Subcutaneous adipose tissue (tissue), 4 donors: ENCODE measurements around the gene GJD4. TPM values are rescaled to one million over a fixed set of nuclear protein-coding genes. Genes with fewer than 3 reads are reported as not detected.

Source experiments
- total RNA-seq, 4 donors: library from RNA; depleted of rRNA; stranded (reverse); fragments of >200 nt; gene quantifications; one replicate each; pipeline ENCODE4 v1.1.0, GENCODE V29; 2016
- TF ChIP-seq, protein P1 (sequence below): fragments of 450-650 bp; IDR thresholded peaks from one replicate; pipeline ENCODE4 v1.5.1; 2016; ENCODE audit warnings: low read depth, mild to moderate bottlenecking, control low read depth, antibody characterized with exemption, moderate library complexity

Gene GJD4
- total RNA-seq, 4 donors from 2014 or later = not detected

- TF ChIP-seq, protein P1, sequence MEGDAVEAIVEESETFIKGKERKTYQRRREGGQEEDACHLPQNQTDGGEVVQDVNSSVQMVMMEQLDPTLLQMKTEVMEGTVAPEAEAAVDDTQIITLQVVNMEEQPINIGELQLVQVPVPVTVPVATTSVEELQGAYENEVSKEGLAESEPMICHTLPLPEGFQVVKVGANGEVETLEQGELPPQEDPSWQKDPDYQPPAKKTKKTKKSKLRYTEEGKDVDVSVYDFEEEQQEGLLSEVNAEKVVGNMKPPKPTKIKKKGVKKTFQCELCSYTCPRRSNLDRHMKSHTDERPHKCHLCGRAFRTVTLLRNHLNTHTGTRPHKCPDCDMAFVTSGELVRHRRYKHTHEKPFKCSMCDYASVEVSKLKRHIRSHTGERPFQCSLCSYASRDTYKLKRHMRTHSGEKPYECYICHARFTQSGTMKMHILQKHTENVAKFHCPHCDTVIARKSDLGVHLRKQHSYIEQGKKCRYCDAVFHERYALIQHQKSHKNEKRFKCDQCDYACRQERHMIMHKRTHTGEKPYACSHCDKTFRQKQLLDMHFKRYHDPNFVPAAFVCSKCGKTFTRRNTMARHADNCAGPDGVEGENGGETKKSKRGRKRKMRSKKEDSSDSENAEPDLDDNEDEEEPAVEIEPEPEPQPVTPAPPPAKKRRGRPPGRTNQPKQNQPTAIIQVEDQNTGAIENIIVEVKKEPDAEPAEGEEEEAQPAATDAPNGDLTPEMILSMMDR = no peak
Measured at GRCh38 chr10:35564341-35564968, 40.7 kb upstream of the GJD4 start.

DNA sequence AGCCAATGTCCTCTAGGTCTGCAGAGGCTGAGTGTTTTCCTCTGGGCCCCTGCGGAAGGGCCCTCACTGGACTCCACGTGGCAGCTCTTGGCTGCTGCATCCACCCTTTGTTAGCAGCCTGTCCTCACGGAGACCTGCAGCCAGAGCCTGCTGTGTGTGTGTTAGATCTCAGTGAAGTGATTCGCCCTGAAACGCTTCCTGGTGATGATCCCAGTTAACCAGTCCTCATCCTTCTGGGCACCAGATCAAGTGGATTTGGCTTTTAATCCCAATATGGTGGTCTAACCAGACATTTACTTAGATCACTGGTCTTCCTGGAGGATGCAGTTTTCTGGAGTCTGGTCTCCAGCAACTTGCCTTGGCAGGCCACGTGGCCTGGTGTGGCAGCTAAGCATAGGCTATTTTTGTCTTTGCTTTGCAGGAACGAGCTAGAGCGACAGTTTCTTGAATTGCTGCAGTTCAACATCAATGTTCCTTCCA, 39.5 kb upstream of the GJD4 start:
- TF ChIP-seq, protein P1 = no peak

GRCh38 chr10:35567951-35568350, 37.2 kb upstream of the GJD4 start:
- TF ChIP-seq, protein P1 = no peak

DNA sequence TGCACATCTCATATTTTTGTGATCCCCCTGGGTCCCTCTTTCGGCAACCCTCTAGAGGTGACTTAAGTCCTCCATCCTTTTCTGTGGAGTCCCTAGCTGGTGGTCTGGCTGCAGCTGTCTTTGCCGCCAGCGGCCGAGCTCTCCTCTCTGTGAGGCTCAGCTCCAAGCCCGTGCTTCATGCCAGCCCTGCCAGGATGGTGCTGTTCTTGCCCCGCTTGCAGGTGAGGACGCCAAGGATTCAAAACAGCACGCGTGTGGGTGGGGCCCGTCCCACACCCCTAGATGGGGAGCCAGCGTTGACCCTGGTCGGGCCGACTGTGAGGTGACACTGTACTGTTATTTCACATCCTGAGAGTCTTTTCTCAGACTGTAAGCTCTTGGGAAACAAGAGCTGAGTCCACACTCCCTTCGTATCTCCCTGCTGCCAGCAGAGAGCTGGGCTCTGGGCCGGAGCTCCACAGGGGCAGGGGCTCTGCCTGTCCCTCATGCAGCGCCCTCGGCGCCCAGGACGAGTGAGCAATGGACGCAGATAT, 36.6 kb upstream of the GJD4 start:
- TF ChIP-seq, protein P1 = no peak

- TF ChIP-seq, protein P1 = no peak
Measured at GRCh38 chr10:35569111-35569707, 35.9 kb upstream of the GJD4 start.

DNA sequence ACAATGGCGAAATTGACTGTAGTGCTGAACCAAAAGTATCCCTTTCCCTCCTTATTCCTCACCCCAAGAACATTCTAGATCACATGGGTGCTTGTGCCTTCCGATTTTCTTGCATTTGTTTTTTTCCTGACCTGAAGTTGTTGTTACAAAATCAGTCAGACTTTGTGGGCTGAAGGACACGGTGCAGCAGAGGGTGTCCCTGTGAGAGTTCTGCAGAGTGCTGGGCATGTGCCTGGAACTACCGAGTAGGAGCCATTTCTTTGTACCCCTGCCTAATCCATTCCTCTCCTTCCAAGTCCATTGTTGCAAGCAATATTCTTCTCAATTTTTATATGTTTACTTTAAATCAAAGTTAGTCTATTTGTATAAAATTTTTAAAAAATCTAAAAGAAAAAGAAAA, 35.3 kb upstream of the GJD4 start:
- TF ChIP-seq, protein P1 = no peak

GRCh38 chr10:35570397-35570796, 34.7 kb upstream of the GJD4 start:
- TF ChIP-seq, protein P1 = no peak
